IMR-90 (cell line): ENCODE results near the gene ITPR2.

ENCODE experiments used
- CTCF ChIP-seq: conservative IDR thresholded peaks from 2 replicates; pipeline ENCODE4 v1.5.1; 2012; ENCODE audit warnings: mild to moderate bottlenecking, low read depth, low read length, improper control_type of control experiment
- MAZ ChIP-seq: IDR thresholded peaks from 2 replicates; pipeline ENCODE4 v1.6.1; 2012; ENCODE audit warnings: low read depth, mild to moderate bottlenecking, low read length, improper control_type of control experiment, moderate library complexity, borderline replicate concordance
- MXI1 ChIP-seq: IDR thresholded peaks from 2 replicates; pipeline ENCODE4 v1.6.1; 2012; ENCODE audit warnings: low read depth, mild to moderate bottlenecking, low read length, moderate library complexity, borderline replicate concordance
- POLR2A ChIP-seq: IDR thresholded peaks from 2 replicates; pipeline ENCODE4 v1.6.1; 2012; ENCODE audit warnings: mild to moderate bottlenecking, low read depth, low read length
- RAD21 ChIP-seq: IDR thresholded peaks from 2 replicates; pipeline ENCODE4 v1.6.1; 2012; ENCODE audit warnings: low read length, improper control_type of control experiment
- RCOR1 ChIP-seq: IDR thresholded peaks from 2 replicates; pipeline ENCODE4 v1.6.1; 2012; ENCODE audit warnings: mild to moderate bottlenecking, low read length, improper control_type of control experiment; ENCODE audit not compliant: insufficient replicate concordance
- RFX5 ChIP-seq: IDR thresholded peaks from 2 replicates; pipeline ENCODE4 v1.8.0; 2012; ENCODE audit warnings: low read depth, mild to moderate bottlenecking, low read length, moderate library complexity

- peak; percentile 73 for TF ChIP-seq RAD21
- no peak for TF ChIP-seq POLR2A
- peak; percentile 74 for TF ChIP-seq CTCF
- TF ChIP-seq RFX5: no peak
- no peak for TF ChIP-seq MAZ
- no peak for TF ChIP-seq RCOR1
- TF ChIP-seq MXI1: no peak
Measured at GRCh38 chr12:26701604-26702215, 131.3 kb downstream of the ITPR2 start.
